ENCODE results near the gene CASKIN1. TPM values are rescaled to one million over a fixed set of nuclear protein-coding genes. Genes with fewer than 3 reads are reported as not detected.

CASKIN1 gene
- total RNA-seq, 1 donor from 2014 or later, result 1.0 TPM

- no peaks in the 10 kb centered on the region for H3K27me3 Mint-ChIP-seq (ENCODE audit: low read depth)
- no peak overlapping the region for H3K4me3 Mint-ChIP-seq (ENCODE audit: low read depth)
- no peak for DNase-seq (ENCODE audit: low spot score)
- H3K9me3 Mint-ChIP-seq, result no peaks in the 10 kb centered on the region
- H3K4me1 Mint-ChIP-seq (ENCODE audit: low read depth), result no peaks in the 10 kb centered on the region
- no peak overlapping the region for H3K27ac Mint-ChIP-seq
- H3K36me3 Mint-ChIP-seq (ENCODE audit: low read depth), result peaks cover 11% of the 10 kb centered on the region
- intact Hi-C loops (cut with micrococcal nuclease), result no loop called here
Observed at GRCh38 chr16:2237102-2237482, 40.7 kb upstream of the CASKIN1 start.

- DNase-seq (ENCODE audit: low spot score), result no peak
- no peaks in the 10 kb centered on the region for H3K9me3 Mint-ChIP-seq
- H3K4me3 Mint-ChIP-seq (ENCODE audit: low read depth), result no peak within 1 kb of the TSS
- intact Hi-C loops (cut with micrococcal nuclease), result no loop called here
- H3K4me1 Mint-ChIP-seq (ENCODE audit: low read depth), result no peaks in the 10 kb centered on the region
- no peaks in the 10 kb centered on the region for H3K27me3 Mint-ChIP-seq (ENCODE audit: low read depth)
- H3K36me3 Mint-ChIP-seq (ENCODE audit: low read depth), result peaks cover 11% of the 10 kb centered on the region
- no peak within 1 kb of the TSS for H3K27ac Mint-ChIP-seq
Observed at GRCh38 chr16:2236337-2237101, 40.1 kb upstream of the CASKIN1 start, which contains the start of gene DNASE1L2. Gene DNASE1L2 (plus strand): TSS chr16:2236444. CDS start chr16:2236817, 373 bp downstream.

GRCh38 chr16:2235695-2236336 is 39.4 kb upstream of the CASKIN1 start:
- no peaks in the 10 kb centered on the region for H3K4me1 Mint-ChIP-seq (ENCODE audit: low read depth)
- no peak overlapping the region for H3K27ac Mint-ChIP-seq
- intact Hi-C loops (cut with micrococcal nuclease), result no loop called here
- peaks cover 11% of the 10 kb centered on the region for H3K36me3 Mint-ChIP-seq (ENCODE audit: low read depth)
- H3K27me3 Mint-ChIP-seq (ENCODE audit: low read depth), result no peaks in the 10 kb centered on the region
- no peaks in the 10 kb centered on the region for H3K9me3 Mint-ChIP-seq
- H3K4me3 Mint-ChIP-seq (ENCODE audit: low read depth), result no peak overlapping the region
- no peak for DNase-seq (ENCODE audit: low spot score)

- intact Hi-C loops (cut with micrococcal nuclease), result no loop called here
- DNase-seq (ENCODE audit: low spot score), result no peak
Observed at GRCh38 chr16:2235234-2235651, 38.8 kb upstream of the CASKIN1 start.

GRCh38 chr16:2234813-2235170 is 38.4 kb upstream of the CASKIN1 start:
- no peak overlapping the region for H3K4me3 Mint-ChIP-seq (ENCODE audit: low read depth)
- intact Hi-C loops (cut with micrococcal nuclease), result no loop called here
- H3K9me3 Mint-ChIP-seq, result no peaks in the 10 kb centered on the region
- DNase-seq (ENCODE audit: low spot score), result no peak
- H3K27me3 Mint-ChIP-seq (ENCODE audit: low read depth), result no peaks in the 10 kb centered on the region
- no peaks in the 10 kb centered on the region for H3K4me1 Mint-ChIP-seq (ENCODE audit: low read depth)
- peaks cover 16% of the 10 kb centered on the region for H3K36me3 Mint-ChIP-seq (ENCODE audit: low read depth)
- no peak overlapping the region for H3K27ac Mint-ChIP-seq

More at GRCh38 chr16:2235234-2235651, 38.8 kb upstream of the CASKIN1 start:
- Mint-ChIP-seq H3K27me3 (ENCODE audit: low read depth) (no peaks in the 10 kb centered on the region), H3K4me1 (ENCODE audit: low read depth) (no peaks in the 10 kb centered on the region), H3K27ac (no peak overlapping the region), H3K36me3 (ENCODE audit: low read depth) (peaks cover 12% of the 10 kb centered on the region), H3K9me3 (no peaks in the 10 kb centered on the region), H3K4me3 (ENCODE audit: low read depth) (no peak overlapping the region)

- intact Hi-C loops (cut with micrococcal nuclease), result no loop called here
- H3K4me1 Mint-ChIP-seq (ENCODE audit: low read depth), result no peaks in the 10 kb centered on the region
- H3K4me3 Mint-ChIP-seq (ENCODE audit: low read depth), result no peak overlapping the region
- no peaks in the 10 kb centered on the region for H3K9me3 Mint-ChIP-seq
- peaks cover 18% of the 10 kb centered on the region for H3K36me3 Mint-ChIP-seq (ENCODE audit: low read depth)
- no peak for DNase-seq (ENCODE audit: low spot score)
- no peak overlapping the region for H3K27ac Mint-ChIP-seq
- no peaks in the 10 kb centered on the region for H3K27me3 Mint-ChIP-seq (ENCODE audit: low read depth)
Observed at GRCh38 chr16:2233872-2234812, 37.7 kb upstream of the CASKIN1 start.

- Mint-ChIP-seq H3K9me3 (no peaks in the 10 kb centered on the region), H3K4me1 (ENCODE audit: low read depth) (no peaks in the 10 kb centered on the region), H3K27ac (no peak overlapping the region), H3K4me3 (ENCODE audit: low read depth) (no peak overlapping the region), H3K27me3 (ENCODE audit: low read depth) (no peaks in the 10 kb centered on the region), H3K36me3 (ENCODE audit: low read depth) (peaks cover 19% of the 10 kb centered on the region)
- intact Hi-C loops (cut with micrococcal nuclease), result no loop called here
- DNase-seq (ENCODE audit: low spot score), result no peak
Observed at GRCh38 chr16:2233046-2233775, 36.8 kb upstream of the CASKIN1 start.

GRCh38 chr16:2232094-2232990 is 35.9 kb upstream of the CASKIN1 start:
- peaks cover 19% of the 10 kb centered on the region for H3K36me3 Mint-ChIP-seq (ENCODE audit: low read depth)
- H3K27ac Mint-ChIP-seq, result no peak overlapping the region
- no peak for DNase-seq (ENCODE audit: low spot score)
- intact Hi-C loops (cut with micrococcal nuclease), result no loop called here
- no peaks in the 10 kb centered on the region for H3K9me3 Mint-ChIP-seq
- H3K27me3 Mint-ChIP-seq (ENCODE audit: low read depth), result no peaks in the 10 kb centered on the region
- H3K4me3 Mint-ChIP-seq (ENCODE audit: low read depth), result no peak overlapping the region
- H3K4me1 Mint-ChIP-seq (ENCODE audit: low read depth), result no peaks in the 10 kb centered on the region

- intact Hi-C loops (cut with micrococcal nuclease), result no loop called here
- H3K4me1 Mint-ChIP-seq (ENCODE audit: low read depth), result peaks cover under 1% of the 10 kb centered on the region
- peaks cover 19% of the 10 kb centered on the region for H3K36me3 Mint-ChIP-seq (ENCODE audit: low read depth)
- DNase-seq (ENCODE audit: low spot score), result no peak
- H3K27me3 Mint-ChIP-seq (ENCODE audit: low read depth), result no peaks in the 10 kb centered on the region
- H3K27ac Mint-ChIP-seq, result no peak overlapping the region
- H3K4me3 Mint-ChIP-seq (ENCODE audit: low read depth), result no peak overlapping the region
- no peaks in the 10 kb centered on the region for H3K9me3 Mint-ChIP-seq
Observed at GRCh38 chr16:2231016-2231931, 34.9 kb upstream of the CASKIN1 start.

GRCh38 chr16:2230376-2230775 is 34.0 kb upstream of the CASKIN1 start:
- Mint-ChIP-seq H3K27me3 (ENCODE audit: low read depth) (no peaks in the 10 kb centered on the region), H3K4me3 (ENCODE audit: low read depth) (no peak overlapping the region), H3K9me3 (no peaks in the 10 kb centered on the region), H3K36me3 (ENCODE audit: low read depth) (peaks cover 22% of the 10 kb centered on the region), H3K27ac (no peak overlapping the region), H3K4me1 (ENCODE audit: low read depth) (peaks cover 5% of the 10 kb centered on the region)
- DNase-seq (ENCODE audit: low spot score), result no peak
- intact Hi-C loops (cut with micrococcal nuclease), result no loop called here

All from activated T-helper 2 cell treated with anti-CD3 and anti-CD28 coated beads, Interferon-gamma antibody, Interleukin-2, Interleukin-4, amounts not matched to agents 10 μg/mL and 5 μg/mL and 100 μg/mL, durations not matched to agents 14 hours and 24 hours and 36 hours (primary cell).